Activated CD4-positive, CD25-positive, alpha-beta regulatory T cell treated with anti-CD3 and anti-CD28 coated beads, Interleukin-2, amount 50 U/mL, for 24 hours (primary cell): ENCODE data around the gene LRRC3.

Experiments
- ATAC-seq, 2 donors: fragments of 150-1000 bp; cut with Tn5 transposase; one replicate each; pipeline ENCODE4 v1.10.0; 2021; ENCODE audit warnings: mild to moderate bottlenecking in 1 of 2, moderate library complexity in 1 of 2

The LRRC3 gene

DNA sequence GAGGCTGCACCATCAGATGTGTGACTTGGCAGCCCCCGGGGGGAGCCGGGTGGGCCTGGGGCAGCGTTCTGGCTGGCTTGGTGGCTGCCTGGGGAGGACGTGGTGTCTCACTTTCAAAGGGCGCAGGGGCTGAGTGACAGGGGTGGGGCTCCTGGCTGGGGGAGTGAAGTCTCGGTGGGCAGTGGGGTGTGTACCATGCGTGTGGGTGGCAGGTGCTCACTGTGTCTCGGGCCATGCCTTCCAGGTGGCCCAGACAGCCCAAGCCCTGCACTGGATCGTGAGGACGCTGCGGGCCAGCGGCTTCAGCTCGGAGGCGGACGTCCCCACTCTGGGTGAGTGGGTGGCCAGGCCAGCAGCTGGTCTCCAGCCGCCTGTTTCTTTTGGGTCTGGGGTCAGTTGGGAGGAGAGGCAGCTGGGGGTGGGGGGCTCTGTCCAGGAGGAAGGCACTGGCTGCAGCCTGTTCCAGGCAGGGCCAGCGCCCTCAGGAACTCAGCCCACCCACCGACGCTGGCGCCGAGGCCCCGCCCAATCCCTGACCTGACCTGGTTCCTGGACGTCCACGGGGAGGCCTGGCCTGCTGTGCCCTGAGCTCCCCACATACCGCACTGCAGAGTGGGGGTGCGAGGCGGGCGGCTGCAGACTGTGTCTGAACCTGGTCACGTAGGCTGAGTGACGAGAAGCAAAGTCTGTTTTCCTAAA lies 30.6 kb upstream of the LRRC3 start:
- no peak for ATAC-seq

DNA sequence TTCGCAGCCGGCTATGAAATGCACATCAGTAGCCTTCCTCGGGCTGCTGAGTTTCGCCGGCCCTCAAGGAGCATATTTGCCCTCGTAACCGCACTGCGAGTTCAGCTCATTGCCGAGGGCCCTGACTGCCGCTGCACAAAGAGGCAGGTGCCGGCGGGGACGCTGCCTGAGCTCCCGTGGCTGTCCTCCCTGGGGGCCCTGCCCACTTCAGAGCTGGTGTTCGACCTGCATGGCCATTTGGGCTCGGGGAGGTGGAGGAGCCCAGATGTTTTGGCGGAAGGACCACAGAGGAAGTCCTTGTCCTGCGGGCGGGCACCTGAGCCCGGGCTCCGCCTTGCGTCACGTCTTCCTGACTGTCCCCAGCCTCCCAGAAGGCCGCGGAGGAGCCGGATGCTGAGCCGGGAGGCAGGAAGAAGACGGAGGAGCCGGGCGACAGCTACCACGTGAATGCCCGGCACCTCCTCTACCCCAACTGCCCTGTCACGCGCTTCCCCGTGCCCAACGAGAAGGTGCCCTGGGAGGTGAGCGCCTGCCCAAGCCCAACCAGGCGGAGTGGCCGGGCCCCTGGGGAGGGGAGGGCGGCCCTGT lies 29.9 kb upstream of the LRRC3 start:
- ATAC-seq, result no peak

DNA sequence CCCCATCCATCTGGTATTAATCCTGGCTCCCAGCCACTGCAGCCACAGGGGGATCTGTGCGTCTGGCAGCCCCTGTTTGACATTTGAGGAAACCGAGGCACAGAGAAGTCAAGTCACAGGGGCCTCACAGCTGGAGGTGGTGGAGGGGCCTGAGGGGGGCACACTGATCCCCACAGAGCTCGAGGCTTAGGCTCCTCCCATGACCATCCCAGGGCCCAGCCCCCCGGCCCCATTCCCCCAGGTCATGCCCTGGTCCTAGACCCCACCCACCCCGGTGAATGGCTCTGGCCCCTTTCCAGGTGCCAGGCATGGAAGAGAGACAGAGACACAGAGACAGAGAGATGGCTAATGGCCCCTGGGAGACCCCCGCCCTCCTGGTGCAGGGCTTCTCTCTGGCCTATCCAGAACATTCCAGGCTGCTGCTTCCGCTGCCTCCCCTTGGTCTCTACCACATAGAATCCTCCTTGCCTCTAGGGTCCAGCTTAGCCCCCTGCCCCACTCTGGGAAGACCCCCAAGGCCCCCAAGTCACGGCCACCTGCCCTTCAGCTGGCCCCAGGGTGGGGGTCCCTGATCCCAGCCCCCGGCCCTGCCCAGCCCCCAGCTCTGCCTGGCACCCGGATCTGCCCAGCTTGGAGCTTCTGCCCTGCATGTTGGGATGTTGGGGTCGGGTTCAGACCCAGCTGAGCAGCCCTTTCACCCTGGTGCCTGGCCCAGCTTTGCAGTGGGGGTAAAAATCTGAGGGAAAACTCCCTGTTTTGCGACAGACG lies 29.2 kb upstream of the LRRC3 start:
- ATAC-seq, result no peak

DNA sequence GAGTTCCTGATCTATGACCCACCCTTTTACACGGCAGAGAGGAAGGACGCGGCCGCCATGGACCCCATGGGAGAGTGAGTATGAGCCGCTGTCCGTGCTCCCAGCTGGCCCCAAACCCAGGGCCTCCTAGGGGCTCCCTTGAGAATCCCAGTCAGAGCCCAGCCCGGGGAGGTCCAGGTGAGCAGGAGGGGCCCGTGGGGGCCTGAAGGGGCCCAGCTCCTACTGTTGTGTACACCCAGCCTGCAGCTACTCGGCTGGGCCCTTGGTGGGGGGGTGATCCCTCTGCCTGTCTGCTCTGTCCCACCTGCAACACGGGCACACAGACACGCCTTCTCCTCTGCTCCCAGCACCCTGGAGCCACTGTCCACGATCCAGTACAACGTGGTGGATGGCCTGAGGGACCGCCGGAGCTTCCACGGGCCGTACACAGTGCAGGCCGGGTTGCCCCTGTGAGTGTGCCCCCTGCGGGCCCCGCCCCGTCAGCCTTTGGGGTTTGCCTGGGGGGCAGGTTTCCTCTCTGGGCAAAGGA lies 28.6 kb upstream of the LRRC3 start:
- no peak for ATAC-seq

DNA sequence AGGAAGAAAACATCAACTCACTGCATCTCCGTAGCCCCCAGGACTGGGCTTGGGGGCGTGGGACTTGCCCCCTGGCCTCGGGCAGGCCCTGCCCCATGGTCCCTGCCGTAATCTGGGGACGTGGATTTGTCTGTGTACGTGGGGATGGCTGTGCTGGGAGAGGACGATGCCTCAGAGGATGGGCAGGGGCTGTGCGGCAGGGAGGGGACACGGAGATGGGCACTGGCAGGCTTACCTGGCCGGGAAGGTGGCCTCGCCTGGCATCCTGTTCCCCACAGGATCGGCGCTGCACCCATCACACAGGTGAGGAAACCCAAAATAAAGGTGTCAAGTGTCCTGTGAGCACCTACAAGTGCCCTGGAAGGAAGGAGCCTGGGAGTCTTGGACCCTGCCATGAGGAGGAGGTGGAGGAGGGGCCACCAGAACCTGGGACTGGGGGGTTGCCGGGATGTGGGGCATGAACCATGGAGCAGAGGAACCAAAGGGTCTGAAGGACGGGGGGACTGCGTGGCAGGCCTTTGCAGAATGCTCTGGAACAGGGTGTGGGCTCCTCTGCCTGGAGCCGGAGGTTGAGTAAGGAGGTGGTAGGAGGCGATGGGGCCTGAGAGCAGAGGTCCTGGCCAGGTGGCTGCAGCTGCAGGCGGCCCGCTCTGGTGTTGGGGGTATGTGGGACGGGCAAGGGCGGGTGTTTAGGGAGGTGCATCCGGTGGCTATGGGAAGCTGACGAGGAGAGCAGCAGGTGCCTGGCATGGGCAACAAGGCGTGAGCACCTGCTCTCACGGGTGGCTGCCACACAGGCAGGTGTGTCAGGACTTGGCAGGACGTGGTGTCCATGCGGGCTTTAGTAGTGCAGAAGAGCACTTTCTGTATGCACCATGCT lies 27.8 kb upstream of the LRRC3 start:
- no peak for ATAC-seq

DNA sequence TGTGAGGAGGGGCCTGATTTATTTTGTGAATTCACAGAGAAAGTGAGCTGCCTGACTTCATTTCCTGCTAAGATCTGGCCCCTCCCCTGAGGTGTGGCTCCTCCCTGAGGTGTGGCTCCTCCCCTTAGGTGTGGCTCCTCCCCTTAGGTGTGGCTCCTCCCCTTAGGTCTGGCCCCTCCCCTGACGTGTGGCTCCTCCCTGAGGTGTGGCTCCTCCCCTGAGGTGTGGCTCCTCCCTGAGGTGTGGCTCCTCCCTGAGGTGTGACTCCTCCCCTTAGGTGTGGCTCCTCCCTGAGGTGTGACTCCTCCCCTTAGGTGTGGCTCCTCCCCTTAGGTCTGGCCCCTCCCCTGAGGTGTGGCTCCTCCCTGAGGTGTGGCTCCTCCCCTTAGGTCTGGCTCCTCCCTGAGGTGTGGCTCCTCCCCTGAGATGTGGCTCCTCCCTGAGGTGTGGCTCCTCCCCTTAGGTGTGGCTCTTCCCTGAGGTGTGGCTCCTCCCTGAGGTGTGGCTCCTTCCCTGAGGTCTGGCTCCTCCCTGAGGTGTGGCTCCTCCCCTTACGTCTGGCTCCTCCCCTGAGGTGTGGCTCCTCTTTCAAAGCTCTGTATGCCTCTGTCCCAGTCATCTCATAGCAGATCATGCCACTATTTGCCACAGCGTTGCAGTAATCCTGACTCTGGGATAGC lies 26.9 kb upstream of the LRRC3 start:
- ATAC-seq, result peak in 1 of 2 donors; percentile 20

DNA sequence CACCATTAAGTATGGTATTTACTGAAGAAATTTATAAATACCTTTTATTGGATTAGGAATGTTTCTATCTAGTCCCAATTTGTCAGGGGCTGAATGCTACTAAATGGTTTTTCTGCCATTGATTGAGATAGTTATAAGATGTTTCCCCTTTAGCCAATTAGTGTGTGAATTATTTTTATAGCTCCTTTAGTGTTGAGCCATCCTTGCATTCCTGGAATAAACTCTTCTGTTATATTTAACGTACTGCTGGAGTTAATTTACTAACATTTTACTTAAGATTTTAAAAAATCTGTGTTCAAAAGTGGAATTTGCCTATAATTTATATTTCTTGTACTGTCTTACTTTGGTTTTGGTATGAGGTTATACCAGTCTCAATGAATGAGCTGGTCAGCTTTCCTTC lies 25.4 kb upstream of the LRRC3 start:
- ATAC-seq, result no peak

DNA sequence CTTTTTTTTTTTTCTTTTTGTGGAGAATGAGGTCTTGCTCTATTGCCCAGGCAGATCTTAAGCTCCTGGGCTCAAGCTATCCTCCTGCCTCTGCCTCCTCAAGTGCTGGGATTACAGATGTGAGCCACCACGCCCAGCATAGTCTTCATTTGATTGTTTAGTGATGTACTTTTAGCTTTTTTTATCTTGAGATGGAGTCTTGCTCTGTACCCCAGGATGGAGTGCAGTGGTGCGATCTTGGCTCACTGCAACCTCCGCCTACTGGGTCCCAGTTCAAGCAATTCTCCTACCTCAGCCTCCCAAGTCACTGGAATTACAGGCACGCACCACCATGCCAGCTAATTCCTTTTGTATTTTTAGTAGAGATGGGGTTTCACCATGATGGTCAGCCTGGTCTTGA lies 24.0 kb upstream of the LRRC3 start:
- ATAC-seq, result no peak

DNA sequence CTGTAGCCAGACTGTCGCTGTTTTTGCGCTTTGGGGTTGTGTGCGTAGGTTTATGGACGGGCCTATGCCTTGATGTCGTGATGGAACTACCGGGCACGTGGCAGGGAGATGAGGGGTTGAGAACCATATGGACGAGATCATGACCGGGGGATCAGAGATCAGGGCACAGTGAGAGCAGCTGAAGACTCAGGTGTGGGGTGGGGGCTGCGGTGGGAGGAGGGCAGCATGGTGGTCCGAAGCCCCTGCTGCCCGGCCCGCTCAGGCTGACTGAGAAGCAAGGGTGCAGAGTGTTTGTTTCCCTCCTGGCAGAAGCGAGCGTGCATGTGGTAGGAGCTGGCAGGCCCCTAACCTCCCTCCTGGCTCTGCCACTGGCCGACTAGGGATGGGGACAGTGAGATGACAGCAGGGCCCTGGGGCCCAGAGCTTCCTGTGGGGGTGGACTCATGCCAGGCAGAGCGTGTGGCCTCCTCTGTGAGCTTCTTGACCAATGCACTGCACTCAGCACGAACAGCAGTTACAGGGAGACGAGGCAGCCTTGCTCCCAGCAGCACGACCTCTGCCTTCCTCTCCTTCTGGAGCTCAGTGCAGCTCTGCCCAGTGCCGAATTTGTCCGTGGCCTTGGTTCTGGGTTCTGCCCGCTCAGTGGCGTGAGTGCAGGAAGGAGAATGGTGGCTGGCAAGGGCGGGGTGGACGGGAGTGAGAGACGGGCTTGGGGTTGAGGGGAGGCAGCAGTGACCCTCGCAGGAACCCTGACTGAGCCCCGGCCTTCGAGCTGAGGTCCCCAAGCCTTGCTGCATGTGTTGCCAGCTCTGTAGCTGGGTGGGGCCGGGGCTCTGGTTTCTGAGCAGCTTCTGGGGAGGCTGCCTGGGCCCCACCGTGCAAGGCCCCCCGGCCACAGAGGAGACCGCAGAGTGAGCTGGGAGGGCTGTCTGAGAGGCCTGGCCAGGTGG lies 22.2 kb upstream of the LRRC3 start:
- no peak for ATAC-seq

DNA sequence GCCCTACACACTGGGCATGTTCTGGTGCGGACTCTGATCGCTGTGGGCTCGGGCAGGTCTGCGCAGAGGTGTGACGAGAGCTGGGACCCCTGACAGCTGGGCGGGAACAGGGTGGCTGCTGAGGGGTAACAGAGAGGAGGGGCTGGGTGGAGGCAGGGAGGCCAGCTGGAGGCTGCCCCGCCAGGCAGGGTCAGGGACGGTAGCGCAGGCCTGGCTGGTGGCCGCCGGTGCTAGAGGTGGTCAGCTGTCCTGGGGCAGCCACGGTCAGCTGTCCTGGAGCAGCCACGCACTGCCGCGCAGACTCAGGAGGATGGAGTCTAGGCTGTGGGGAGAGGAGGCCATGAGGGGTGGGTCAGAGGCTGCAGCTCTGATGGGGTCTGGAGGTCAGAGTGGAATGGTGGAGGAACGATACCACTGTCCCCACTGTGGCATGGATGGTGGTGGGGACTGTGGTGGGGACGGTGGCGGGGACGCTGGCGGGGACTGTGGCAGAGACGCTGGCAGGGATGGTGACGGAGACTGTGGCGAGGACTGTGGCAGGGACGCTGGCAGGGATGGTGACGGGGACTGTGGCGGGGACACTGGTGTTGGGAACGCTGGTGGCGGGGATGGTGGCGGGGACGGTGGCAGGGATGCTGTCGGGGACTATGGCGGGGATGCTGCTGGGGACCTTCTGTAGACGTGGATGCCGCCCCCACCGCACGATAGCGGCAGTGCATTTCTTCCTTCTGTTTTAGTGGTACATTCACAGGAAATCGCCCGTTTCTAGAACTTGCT lies 21.3 kb upstream of the LRRC3 start:
- no peak for ATAC-seq

DNA sequence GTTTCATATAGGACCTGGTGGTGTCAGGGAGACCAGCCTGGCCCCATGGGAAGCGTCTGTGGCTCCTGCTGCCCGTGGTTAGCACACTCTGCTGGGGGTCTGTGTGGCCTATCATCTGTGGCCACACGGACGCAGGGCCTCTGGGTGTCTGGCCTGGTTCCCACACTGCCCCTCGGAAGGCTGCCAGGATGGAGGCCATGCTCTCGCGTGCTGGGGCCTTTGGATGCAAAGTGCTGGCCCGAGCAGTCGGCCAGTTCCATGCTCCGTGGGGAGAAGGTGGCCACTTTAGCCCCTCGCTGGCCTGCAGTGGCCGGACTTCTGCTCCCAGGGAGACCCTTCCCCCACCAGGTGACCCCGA lies 20.8 kb upstream of the LRRC3 start:
- ATAC-seq, result no peak

DNA sequence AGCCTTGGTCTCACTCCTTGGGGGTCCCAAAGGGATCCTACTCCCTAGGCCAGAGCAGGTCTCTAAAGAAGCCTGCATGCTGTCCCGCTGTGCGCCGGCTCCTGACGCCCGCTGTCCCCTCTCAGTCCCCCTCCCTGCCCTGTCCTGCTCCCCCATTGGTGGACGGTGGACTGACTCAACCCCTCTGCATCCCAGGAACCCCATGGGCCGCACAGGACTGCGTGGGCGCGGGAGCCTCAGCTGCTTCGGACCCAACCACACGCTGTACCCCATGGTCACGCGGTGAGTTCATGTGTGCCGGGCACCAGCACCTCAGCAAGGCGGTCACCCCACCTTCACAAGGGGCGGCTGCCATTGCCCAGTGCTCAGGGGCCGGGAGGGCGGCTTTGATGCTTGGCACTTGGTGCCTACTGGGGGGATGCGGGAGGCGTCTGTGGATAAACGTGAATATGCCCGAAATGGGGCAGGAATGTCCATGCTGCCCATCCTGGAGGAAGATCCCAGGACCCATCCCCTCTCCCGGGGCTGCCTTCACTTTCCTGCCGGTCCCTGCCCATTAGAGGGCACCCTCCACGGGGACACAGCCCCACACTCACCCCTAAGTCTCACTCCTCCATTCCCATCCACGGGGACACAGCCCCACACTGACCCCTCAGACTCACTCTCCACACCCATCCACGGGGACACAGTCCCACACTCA lies 20.2 kb upstream of the LRRC3 start:
- no peak for ATAC-seq

DNA sequence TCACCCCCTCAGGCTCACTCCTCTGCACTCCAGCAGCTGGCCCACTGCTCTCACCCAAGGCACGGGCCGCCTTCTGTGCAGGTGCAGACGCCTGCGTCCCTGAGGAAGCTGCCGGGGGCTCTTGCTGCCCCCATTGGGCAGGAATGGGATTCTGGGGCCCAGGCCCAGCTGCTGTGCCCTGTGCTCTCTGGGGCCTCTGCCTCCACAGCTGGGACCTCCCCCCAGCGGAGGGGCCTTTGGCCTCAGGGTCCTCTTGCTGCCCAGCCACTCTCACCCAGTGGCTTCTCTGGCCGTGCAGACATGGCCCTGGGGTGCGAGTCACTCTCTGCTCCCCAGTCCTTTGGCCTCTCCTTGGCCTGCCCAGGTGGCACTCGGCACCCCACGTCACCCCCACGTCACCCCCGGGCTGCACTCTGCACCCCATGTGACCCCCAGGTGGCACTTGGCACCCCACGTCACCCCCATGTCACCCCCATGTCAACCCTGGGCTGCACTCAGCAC lies 19.1 kb upstream of the LRRC3 start:
- ATAC-seq, result no peak

DNA sequence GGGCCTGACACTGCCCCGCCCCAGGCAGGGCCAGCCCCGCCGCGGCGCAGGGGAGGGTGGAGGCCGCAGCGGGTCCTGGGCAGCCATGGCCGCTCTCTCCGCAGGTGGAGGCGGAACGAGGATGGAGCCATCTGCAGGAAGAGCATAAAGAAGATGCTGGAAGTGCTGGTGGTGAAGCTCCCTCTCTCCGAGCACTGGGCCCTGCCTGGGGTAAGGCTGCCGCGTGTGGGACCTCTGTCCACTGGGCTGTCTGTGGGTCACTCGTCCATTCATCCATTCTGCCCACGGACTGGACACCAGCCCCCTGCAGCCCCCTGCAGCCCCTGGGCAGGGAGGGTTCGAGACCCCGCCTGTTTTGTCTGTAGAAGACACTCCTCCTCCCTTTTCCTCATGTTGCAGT lies 18.4 kb upstream of the LRRC3 start:
- ATAC-seq, result no peak

DNA sequence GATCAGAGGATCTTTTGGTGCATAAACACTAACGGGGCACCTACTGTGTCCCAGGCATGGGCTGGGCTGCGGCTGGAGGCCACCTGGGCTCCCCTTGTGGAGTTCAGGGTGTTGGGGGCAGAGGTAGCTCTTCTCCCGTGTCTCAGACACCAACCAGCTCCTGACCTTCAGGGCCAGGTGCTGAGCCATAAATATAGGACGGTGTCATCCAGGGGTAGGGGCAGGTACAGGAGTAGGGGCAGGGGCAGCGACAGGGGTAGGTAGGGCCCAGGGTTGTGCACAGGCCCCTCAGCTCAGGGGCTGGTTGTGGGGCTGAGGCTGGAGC lies 18.0 kb upstream of the LRRC3 start:
- ATAC-seq, result no peak

DNA sequence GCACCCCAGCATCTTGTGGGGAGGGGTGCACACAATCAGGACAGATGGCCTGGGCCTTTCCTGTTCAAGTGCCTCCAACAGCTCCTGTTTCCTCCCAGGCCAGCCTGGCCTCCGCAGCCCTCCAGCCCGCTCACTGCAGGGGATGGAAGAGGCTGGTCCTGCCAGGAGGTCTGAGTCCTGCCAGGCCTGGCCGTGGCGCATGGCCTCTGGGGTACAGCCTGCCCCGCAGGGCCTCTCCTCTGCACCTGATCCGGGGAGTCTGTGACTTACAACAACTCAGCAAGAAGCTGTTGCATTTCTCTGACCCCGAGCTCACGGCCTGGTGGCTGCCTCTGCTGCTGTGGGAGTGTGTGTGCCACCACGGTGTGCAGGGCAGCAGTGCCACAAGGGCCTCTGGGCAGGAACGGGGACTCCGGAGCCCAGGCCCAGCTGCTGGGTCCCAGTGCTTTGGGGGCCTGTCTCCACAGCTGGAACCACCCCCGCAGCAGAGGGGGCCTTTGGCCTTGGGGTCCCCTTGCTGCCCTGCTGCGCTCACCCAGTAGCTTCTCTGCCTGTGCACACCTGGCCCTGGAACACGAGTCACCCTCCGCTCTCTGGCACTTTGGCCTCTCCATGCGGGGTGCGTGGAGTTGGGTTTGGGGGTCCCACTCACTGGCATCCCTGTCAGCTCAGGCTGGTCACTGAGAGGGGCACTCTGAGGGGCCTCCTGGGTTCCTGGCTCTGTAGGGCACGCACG lies 17.4 kb upstream of the LRRC3 start:
- no peak for ATAC-seq

DNA sequence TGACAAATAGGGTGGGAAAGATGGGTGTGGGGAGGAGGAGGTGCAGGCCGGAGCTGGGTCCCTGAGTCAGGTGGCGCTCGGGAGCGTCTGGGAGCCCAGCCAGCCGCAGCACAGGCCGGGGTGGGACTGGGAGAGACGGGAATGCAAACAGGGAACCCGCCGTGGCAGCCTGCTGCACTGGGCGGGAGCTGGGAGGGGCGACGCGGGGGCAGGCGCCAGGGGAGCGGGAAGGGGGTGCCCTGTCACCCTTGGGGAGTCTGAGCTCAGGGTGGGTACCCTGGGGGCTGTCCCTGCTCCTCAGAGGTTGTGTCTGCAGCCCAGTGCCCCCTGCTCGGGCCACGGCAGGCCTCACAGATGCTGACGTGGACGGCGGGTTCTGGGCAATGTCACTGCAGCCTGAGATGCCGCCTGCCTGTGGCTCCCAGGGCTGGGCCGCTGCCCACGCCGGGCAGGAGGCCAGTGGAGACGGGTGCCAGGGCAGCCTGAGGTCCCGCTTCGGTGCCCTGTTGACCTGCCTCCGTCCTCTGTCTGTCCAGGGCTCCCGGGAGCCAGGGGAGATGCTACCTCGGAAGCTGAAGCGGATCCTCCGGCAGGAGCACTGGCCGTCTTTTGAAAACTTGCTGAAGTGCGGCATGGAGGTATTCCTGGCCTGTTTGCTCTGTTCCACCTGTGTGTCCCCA lies 16.6 kb upstream of the LRRC3 start:
- ATAC-seq, result no peak

DNA sequence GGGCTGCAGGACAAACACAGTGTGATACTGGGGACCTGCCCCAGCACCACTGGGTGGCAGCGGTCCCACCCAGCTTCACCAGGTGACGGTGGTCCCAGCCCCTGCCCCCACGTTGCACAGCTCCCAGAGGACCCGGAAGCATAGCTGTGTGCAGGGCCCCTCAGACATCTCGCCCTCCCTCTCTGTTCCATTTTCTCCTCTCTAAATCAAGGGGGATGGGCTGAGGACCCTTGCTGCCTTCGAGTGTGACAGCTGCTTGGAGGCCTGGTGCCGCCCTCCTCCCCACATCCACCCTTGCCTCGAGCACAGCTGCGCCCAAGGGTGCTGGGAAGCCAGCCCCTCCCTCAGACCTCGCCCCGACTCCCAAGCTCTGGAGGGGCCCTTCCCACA lies 16.1 kb upstream of the LRRC3 start:
- ATAC-seq, result no peak
